HG03520 (cell line): ENCODE results near the gene THBS2.

Experiments
- ATAC-seq: cut with Tn5 transposase; IDR thresholded peaks from one replicate; pipeline ENCODE4 v1.9.1; 2021; ENCODE audit warnings: mild to moderate bottlenecking, moderate library complexity; ENCODE audit not compliant: unreplicated experiment

The THBS2 gene

DNA sequence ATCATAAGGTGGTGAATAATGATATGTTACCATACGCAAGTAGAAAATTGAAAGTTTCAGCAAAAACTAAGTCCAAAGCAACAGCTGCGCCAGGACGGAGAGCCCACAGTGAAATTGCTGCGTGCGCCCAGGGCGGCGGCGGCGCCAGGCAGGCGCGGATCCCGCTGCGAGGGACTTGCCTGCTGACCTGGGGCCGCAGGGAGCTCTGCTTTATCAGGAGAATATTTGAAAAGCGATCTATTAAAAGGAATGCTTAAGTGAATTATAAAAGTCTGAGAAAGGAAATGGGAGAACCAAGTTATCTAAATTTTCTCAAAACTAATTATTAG is 85.4 kb downstream of the THBS2 start:
- no peak for ATAC-seq

DNA sequence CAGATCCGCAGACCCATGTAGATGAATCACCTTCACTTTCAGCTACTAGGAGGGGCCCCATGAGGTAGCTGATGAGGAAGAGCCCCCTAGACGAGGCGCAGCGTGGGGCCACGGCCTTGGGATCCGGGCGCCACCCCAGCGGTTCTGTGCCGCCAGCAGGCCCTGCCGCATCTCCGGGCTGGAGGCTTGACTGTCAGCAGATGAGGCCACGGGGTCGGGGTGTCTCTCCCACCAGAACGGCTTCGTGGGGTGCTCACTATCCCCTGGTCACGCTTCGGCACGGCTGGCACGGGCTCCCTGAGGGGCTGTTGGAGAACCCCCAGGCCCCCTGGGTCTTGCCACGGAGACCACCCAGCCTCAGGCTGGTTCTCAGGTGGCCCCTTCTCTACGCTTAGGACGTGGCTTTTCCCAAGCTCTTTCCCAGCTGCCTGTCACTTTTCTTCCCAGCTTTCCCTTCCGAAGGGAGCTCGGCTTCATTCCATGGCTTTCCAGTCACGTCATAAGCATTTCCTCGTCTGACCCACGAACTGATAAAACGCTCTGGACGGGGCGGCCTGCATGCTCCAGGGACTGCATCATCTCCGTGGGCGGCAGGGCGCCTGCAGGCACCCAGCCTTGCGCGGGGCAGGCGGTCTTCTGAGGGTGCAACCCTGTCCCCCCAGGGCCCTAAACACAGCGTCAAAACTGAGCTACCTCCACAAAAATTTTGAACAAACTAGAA is 85.9 kb downstream of the THBS2 start:
- no peak for ATAC-seq

DNA sequence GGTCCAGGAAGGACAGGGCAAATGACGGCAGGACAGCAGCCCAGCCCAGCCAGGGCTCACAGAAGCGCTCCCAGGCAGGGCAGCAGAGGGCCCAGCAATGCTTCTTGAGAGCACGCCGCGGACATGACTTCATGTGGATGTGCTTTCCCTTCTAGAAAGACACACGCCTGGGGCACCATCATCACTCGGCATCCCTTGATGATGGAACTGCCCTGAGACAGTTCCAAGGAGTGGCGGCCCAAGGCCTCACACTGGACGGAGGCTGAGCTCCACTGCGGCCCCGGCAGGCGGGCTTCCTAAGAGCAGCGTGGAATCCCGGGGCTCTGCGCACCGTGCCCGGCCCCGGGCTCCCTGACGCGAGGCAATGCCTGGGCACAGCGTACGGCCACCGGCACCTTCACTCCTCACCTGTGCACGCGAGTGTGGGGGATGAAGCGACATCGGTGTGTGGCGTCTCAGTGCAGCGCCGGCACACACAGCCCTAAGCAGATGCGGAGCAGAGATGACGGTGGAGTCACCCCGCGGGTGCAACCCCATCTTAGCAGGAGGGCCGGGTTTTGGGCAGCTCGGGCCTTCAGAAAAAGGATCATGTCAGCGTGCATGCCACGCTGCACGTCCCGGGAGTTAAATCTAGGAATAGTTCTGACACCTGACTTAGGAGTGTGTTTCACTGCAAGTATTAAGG is 86.6 kb downstream of the THBS2 start:
- ATAC-seq = no peak
